GM19238 (cell line): ENCODE measurements around the gene COL5A1.
"Not testable (repeated sequence)": the region's sequence is repeated elsewhere in the genome, so short reads cannot be mapped to it uniquely, and the experiment has no call there.

Source experiments
- DNase-seq: peaks from one replicate; pipeline ENCODE4 v3.0.0; 2011; ENCODE audit warnings: low spot score; ENCODE audit not compliant: insufficient read length

Gene COL5A1

GRCh38 chr9:134655586-134656333 is 14.2 kb downstream of the COL5A1 start:
- DNase-seq, result no peak

DNA sequence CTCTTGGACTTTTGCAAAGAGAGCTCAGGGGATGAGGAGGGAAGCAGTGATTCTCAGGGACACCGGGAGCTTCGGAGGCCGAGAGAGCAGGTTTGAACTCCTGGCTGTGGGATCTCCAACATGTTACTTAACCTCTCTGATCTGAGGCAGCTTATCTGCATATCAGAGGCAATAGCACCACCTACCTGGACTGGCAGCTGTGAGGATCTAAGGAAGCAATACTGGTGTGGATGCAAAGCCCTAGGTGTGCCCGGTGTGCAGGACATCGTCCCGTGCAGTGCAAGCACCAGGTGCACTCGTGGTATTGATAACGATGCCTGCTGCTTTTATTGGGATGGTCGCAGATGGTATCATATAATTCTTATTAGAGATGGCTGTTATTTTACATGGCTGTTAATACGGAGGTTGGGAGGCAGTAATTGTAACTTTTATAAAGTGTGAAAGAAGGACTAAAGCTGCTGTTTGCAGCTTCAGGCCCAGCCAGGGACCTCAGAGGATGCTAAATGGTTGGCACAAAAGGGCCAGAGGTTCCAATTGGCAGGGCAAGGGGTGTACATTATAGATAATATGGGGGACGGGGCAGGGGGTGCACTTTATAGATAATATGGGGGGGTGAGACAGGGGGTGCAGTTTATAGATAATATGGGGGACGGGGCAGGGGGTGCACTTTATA is 14.9 kb downstream of the COL5A1 start:
- no peak for DNase-seq

DNA sequence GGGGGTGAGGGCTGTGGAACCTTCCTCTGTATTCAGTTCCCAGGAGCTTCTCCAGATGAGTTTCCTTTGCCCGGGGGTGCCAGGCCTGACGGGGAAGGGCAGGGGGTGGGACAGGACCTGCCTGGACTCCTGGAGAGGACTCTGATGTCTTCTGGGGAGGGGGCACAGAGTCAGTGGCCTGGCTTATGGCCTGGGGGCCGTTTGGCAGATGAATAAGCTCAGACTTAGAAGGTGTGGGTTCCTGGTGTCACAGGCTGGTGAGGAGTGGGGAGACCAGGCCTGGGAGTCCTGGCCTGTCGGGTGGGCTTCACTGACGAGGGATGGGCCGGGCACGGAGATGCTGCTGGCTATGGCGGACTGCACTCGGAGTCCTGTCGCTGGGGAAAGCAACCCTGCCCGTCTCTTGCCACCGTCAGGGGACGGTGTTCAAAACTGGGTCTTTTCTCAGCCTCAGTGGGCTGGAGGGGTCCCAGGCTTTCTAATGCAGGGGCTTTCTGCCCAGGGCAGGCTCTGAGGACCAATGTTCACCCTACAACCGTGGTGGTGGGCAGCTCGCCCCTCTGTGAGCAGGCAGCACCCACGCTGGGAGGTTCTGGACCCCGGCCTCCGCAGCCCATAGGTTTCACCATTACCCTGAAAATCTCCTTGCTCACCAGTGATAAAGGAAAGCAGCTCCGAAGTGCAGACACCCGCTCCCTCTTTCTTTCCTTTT is 16.2 kb downstream of the COL5A1 start:
- DNase-seq, result no peak

DNA sequence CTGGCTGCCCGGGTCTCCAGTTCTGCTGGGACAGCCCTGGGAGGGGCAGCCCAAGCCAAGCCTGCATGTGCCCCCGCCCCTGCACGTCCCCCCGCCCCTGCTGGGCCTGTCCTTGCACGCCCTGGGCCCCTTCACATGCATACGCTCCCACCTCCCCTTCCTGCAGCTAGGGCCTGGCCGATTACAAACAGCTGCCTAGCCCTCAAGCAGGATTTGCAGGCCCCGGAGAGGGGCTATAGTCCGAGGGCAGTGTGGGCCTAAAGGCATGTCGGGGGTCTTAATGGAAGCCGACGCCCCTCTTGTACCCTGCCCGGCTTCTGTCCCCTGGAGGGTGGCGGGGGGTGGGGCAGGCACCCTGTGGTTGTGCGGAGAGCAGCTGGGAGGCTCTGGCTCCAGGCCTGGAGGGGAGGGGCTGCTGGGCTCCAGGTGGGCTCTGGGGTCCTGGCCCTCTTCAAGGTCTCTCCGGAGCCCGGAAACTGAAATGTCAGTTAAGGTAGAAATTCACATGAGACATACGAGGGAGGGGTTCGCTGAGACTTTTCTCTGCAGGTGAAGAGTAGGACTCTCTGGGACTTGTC is 16.9 kb downstream of the COL5A1 start:
- DNase-seq, result no peak

- no peak for DNase-seq
Measured at GRCh38 chr9:134659688-134660131, 18.1 kb downstream of the COL5A1 start.

DNA sequence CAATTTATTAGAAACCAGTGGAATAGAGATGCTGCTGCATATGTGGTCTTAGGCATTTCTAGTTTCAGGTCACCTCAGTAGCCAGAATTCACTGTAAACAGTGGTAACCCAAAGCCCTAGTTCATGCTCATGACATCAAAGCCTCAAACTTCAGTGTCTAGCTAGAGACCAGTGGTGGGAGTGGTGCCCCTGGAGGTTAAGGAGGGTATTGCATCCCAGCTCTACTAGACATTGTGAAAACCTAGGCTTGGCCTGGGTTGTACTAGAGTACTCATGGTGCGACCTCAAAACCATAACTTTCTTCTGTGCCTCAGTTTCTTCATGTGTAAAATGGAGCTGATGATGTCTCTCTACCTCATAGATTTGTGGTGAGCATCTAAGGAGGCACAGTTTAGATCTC is 18.8 kb downstream of the COL5A1 start:
- no peak for DNase-seq

DNA sequence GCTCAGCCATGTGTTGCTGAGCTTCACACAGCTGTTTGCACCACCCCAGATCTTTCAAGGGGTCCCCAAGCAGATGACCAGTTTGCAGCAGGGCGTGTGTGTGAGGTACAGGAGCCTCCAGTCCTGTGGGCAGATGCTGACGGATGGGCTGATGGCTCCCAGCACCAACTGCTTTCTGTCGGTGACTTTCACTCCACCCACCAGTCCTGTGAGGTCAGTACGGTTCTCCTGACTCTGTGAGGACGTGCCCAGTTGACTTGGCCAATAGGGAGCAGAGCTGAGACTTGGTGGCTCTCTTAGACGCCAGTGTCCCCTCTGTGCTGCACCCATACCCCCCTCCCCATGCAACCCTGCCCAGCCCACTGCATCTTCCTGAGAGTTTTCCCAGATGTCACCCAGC is 19.7 kb downstream of the COL5A1 start:
- no peak for DNase-seq

- DNase-seq, result no peak
Measured at GRCh38 chr9:134661791-134662142, 20.2 kb downstream of the COL5A1 start.

DNA sequence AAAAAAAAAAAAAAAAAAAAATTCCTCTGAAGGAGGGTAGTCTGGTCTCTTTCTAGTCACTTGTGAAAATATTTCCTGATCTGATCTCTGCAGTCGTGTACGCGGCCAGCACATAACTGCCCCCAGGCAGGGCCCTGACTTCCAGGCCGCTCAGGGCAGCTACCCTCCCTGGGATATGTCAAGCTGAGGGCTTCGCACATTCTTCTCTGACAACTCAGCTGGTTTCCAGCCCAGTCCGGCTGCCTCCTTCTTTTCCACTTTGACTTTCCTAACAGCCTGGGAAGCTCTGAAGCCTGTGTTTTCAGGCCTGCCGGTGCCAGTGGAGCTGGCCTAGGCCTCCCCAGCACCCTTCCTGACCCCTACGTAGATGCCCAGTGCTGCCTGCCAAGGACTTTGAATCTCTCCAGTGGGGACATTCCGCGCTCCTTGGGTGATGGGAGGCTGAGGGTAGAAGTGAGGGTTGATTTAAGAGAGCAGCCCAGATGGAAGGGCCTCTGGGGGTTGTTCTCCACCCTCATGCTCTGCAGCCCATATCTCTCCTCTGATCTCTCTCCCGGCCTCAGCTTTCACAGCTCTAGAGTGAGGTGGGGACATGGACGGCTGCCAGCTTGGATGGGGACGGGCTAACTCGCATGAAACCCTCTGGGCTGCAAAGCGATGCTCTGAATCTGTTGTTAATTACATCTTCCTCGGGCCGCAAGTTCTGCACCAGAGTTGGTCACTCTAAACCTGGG is 20.7 kb downstream of the COL5A1 start:
- no peak for DNase-seq

DNA sequence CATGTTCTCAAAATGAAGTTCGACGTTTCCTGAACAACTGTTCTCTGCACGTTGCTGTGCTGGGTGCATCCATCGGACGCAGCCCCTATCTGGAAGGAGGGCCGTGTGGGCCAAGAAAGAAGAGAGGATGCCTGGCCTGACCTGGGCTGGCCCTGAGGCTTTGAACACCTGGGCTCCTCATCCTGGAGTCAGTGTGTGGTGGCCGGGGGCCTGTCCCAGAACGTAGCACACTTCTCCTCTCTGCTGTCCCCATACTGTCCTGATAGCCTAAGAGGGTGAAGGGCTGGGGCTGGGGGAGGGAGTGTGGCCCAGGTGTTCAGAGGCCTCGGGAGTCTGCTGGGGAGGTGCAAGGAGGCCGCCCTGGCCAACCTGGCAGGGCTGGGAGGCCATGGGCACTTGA is 21.5 kb downstream of the COL5A1 start:
- no peak for DNase-seq

DNA sequence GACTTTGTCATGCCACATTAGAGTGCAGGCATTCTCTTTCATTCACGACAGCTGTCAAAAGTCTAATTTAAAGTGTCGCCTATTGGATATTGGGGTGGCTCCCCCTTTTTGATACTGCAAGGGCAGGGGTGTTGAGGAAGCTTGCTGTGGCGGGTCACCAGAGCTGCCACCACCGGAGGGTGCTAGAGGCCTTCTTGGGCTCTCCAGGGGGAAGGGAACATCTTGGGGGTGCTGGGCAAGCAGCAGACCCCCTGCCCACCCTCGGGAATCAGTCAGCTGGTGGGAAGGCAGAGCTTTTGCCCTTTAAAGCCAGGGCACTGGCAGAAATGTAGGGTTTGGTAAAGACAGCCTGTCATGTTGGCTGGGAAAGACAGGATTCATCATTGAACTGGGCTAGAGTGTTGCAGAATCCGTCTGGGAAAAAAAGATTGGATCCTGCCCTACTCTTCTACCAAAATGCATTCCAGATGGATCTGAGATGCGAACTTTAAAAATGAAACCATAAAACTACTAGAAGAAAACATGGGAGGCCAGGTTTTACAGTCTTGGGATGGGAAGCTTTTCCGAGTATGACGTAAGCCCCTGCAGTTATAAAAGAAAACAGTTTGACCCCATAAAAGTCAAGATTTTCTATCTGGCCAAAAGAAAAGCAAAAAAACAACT is 22.3 kb downstream of the COL5A1 start:
- DNase-seq, result no peak

GRCh38 chr9:134664446-134664845 is 22.8 kb downstream of the COL5A1 start:
- no peak for DNase-seq

DNA sequence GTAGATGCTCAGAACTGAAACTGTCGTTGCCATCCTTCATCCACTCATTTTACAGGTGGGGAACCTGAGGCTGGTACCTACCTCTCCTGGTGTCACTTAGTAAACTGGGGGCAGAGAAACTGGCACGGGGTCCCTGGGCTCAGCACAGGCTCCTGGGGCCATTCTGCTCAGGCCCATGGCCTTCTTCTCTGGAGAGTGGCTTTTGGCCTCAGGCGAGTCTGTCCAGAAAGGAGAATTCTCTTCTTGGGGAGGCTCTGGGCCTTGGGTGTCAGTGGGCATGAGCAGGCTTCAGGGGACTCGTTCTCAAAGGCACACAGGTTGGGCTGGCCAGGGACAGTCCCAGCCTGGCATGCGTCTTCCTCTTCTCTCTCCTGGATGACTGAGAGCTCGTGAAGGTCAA is 24.6 kb downstream of the COL5A1 start:
- no peak for DNase-seq

- no peak for DNase-seq
Measured at GRCh38 chr9:134666831-134667230, 25.2 kb downstream of the COL5A1 start.

- DNase-seq, result not testable (repeated sequence)
Measured at GRCh38 chr9:134668977-134669376, 27.4 kb downstream of the COL5A1 start.

DNA sequence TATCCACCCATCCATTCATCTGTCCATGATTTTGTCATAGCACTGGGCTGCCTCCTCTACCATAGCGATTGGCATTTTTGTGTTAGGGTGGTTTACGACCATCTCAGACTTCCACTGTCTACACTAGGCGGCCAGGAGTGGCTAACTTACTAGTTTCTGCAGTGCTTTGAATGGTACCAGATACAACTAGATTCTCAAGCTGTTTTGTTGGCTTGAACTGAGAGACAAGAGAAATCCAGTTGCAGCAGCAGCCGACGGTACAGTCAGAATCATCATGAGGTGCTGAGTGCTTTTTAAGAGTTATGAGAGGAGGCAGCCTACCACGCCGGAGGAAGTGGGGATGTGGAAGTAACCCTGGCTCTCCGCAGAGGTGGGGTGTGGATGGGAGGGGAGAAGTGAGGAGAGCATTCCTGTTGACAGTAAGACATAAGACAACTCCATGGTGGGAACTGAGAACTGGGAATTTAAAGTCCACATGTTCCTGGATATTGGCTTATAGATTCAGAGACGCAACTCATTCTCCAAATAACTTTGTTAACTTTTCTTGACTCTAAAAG is 27.9 kb downstream of the COL5A1 start:
- DNase-seq, result no peak

GRCh38 chr9:134670042-134670525 is 28.5 kb downstream of the COL5A1 start:
- DNase-seq, result no peak

- no peak for DNase-seq
Measured at GRCh38 chr9:134670851-134671281, 29.3 kb downstream of the COL5A1 start.

- DNase-seq, result no peak
Measured at GRCh38 chr9:134671341-134672113, 29.9 kb downstream of the COL5A1 start.

DNA sequence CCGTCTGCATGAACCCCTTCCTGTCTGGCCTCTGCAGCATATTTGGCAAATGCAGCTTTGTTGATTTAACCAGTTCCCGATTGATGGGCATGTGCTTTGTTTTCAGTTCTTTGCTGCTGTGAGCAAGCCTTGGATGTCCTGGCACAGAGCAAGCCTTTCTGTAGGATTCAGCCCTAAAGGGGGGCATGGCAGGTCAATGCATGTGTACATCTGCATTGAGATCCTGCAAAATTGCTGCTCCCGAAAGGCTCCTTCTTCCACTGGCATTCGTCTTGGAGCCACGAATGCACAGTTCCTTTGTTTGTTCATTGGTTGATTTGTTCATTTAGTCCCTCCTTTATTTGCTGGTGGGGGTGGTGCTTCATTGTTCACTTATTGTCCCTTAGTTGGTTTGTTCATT is 34.8 kb downstream of the COL5A1 start:
- no peak for DNase-seq
